Occipital lobe (tissue), 2 donors: ENCODE measurements around the gene CACNA1F. TPM values are rescaled to one million over a fixed set of nuclear protein-coding genes. Genes with fewer than 3 reads are reported as not detected.

Experiments used
- DNase-seq: peaks from one replicate; lab custom pipeline; 2025; lab: John Stamatoyannopoulos, UW
- total RNA-seq: library from RNA; depleted of rRNA; stranded (reverse); fragments of >200 nt; gene quantifications from one replicate; pipeline ENCODE4 v1.2.3, GENCODE V29; 2014

Gene CACNA1F
- total RNA-seq, 1 donor from 2014 or later, result not detected

DNA sequence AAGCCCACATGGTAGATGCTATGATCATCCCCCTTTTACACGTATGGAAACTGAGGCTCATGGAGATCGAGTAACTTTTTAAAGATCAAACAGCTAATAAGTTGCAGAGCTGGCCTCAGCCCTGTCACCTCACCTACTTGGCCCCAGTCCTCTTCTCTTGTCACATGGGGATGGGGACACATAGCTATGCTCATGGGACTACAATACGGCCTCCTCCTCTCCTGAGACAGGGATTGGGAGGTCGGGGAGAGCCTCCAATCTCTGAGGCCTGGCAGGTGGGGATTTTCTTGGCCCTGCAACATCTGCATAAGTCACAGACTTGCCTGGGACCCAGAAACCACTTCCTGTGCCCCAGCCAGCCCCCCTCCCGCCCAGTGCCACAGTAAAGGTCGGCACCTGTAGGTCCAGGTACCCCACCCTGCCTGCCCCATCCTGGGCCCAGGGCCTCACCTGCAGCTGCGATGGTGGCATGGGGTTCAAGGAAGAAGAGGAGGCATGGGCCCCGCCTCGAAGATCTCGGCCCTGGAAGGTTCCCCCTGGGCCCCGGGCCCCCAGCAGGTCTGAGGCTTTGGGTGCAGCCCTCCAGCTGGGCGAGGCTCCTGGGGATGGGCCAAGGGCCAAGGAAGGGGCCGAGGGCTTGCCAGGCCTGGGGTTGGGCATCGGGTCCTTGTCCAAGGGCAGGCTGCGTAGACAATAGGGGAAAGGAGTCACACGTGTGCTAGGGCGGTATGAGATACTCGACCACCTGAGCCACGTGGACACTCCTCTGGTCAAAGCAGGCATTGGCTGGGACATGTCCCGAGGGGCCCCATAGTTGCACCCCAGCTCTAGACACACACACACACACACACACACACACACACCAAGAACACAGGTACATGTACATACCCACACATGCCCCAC, 25.0 kb upstream of the CACNA1F start:
- no peak for DNase-seq

DNA sequence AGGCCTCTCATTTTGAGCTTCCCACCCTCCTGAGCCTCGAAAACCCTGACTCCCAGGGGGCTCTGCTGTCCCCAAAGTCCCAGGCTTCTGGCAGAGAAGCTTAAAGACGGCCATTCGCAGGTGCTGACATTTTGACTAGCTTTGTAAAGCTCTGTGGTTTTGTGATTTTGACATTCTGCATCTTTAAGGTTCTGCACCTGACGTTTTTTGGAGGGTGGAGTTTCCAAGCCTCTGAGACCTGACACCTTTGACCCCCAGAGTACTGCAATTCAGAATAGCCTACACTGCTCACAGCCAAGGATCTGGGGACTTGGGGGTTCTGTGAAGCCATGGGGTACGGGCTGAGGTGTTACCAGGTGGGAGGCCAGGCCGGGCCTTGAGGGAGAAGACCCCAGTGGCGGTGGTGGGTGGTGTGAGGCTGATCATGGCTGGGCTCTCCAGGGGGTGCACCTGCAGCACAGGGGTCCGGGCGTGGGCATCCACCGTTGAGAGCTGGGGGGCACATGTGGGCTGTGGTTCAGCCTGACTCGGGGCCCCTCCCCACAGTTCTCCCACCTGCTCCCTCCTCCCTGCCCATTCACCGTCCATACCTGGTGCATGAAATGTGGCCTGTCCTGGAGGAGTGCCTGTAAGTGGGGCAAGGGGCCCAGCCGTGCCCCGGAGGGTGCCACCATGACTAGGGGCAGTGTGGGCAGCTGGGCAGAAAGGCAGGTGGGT, 24.1 kb upstream of the CACNA1F start:
- no peak for DNase-seq

DNA sequence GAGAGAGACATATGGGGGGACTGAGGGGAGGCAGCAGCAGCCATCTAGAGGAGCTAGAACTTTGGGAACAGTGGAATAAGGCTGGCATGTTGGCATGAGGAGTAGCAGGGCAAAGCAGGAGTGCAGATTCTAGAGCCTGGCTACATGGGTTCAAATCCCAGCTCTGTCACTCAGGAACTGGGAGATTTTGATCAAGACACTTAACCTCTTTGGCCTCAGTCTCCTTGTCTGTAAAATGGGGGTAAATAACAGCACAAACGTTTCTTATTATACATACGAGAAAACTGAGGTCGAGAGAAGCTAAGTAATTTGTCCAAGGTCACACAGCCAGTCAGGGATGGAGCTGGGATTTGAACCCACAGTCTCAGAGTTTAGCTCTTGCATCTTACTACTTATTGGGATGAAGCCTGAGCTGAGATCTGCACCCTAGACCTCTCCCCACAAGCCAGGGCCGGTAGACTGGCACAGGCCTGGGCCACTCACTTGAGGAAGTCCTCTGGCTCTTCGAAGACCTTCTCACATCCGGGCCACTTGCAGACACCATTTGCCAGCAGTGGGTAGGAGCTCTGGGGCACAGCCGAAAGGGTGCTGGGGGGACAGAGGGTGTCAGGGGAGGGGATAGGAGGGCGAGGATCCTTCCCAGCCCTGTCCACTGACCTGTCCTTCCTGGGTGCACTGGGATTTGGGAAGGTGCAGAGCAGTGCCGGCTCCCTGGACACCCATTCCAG, 23.3 kb upstream of the CACNA1F start:
- no peak for DNase-seq

DNA sequence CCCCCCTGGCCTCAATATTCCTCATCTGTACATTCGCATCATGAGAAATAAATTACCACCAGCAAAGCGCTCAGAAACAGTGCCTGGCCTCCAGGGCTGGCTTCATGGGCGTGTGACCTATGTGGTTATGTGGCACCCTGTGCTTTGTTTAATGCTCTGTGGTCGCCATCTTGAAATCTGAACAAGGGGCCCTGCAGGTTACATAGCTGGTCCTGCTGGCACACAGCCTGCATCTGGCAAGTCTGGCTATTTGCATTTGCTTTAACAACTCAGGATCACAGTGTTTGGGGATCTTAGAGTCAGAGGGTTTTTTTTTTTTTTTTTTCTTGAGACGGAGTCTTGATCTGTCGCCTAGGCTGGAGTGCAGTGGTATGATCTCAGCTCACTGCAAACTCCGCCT, 21.5 kb upstream of the CACNA1F start:
- no peak for DNase-seq

DNA sequence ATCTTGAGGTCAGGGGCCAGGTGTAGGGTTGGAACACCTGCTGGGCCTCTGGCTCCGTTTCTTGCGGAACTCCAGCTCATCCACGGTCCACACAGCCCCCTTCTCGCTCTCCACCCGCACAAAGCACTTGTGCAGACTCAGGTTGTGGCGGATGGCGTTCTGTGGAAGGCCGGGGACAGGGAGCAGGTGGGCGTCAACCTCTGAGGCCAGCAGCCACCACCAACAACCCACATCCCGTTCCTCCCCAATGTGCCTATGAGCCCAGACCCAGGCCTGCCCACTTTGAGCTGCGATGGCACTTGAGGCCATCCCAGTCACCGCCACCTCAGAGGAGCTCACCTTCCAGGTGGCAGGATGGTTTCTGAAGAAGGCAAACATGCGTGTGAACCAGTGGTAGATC, 18.2 kb upstream of the CACNA1F start:
- DNase-seq, result no peak

DNA sequence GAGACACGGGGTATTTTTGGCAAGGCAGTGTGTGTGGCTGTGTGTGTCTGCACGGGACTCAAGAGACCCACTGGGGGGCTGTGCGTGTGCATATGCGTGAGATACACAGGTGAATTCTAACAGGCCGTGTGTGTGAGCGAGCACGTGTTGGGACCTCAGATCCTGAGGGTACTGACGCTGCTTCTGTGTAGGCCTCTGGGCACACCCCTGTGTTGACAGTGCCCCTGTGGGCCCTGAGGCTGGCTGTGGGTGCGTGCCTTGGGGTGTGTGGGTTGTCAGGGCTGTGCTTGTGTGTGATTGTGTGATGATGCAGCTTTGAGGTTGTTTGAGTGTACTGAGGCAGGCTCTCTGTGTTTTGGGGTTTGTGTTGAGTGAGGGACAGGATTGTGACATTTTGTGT, 17.4 kb upstream of the CACNA1F start:
- DNase-seq, result no peak

DNA sequence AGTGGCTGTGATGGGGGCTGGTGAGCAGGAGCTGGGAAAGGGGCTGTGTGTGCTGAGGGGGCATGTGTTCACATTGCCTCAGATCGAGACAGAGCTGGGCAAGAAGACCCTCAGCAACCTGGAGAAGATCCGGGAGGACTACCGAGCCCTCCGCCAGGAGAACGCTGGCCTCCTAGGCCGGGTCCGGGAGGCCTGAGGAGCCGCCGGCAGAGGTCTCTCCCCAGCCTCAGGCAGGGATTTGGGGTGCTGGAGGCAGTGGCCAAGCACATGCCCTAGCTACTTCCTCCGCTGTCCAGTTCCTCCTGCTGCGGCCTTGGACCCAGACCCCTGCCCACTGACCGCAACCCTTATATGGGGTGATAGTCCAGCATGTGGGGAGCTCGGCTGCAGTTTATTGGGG, 16.9 kb upstream of the CACNA1F start:
- no peak for DNase-seq

DNA sequence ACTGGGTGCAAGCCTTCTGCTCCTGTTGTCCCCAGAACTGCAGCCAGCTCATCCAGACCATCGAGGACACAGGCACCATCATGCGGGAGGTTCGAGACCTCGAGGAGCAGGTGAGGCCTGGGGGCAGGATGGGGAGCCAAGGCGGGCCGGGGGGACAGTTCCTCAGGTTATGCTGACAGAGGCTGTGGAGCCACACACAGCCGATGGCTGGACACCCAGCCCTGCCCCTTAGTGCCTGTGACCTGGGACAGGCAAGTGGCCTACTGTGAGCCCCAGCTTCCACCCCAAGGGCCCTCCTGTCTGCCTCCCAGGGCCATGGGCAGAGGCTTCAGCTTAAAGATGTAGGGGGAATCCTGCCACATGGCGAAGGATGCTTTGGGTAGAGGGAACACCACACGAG, 16.5 kb upstream of the CACNA1F start:
- DNase-seq, result no peak

DNA sequence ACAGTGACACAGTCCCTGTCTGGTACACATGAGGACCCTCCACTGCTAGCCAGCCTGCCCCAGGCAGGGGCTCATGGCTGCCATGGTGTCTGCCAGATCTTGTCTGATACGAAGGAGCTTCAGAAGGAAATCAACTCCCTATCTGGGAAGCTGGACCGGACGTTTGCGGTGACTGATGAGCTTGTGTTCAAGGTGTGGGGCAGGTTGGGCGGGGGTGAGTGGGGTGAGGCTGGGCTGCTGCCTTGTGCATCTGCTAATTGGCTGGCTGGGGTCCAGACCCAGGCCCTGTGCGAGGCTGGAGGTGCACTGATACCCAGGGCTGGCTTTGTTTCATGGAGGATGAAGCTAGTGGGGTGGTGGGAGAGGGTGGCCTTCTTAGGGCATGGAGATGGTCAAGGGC, 15.9 kb upstream of the CACNA1F start:
- no peak for DNase-seq

DNA sequence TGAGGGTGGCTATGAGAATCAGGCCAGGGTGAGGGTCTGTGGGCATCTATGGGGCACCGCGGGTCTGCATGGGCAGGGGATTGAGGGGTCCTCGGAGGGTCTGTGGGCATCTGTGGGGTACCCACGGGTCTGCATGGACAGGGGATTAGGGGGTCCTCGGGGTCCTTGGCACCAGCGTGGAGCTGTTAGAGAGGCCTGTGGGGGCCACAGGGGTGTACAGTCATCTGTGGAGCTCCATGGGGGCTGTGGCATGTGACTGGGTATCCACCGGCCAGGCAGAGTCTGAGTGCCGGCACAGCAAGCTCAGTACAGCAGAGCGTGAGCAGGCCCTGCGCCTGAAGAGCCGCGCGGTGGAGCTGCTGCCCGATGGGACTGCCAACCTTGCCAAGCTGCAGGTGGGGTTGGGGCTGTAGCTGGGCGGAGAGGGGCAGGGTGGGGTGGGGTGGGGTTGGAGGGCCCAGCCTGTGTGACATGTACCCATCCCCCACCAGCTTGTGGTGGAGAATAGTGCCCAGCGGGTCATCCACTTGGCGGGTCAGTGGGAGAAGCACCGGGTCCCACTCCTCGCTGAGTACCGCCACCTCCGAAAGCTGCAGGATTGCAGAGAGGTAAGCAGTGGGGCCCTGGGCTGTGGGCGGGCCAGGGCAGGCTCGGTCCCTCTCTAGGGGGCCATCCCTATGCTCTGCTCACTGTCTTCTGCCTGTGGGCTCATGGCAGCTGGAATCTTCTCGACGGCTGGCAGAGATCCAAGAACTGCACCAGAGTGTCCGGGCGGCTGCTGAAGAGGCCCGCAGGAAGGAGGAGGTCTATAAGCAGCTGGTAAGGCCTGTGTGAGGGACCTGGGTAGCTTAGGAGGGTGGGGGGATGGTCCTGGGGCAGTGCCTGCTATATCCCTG, 15.0 kb upstream of the CACNA1F start:
- DNase-seq, result no peak

DNA sequence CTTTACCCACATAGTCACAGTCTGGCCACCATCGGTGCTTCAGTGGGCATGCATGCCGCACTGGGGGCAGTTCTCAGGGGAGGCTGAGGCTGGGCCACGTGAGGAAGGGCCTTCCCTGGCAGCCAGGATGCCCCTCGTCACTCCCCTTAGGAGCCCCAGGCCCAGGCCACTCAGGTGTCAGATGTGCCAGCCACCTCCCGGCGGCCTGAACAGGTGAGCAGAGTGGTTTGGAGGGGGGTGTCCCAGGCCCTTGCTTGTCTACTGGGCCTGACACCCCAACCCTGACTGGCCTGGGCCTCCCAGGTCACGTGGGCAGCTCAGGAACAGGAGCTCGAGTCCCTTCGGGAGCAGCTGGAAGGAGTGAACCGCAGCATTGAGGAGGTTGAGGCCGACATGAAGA, 14.2 kb upstream of the CACNA1F start:
- DNase-seq, result no peak

DNA sequence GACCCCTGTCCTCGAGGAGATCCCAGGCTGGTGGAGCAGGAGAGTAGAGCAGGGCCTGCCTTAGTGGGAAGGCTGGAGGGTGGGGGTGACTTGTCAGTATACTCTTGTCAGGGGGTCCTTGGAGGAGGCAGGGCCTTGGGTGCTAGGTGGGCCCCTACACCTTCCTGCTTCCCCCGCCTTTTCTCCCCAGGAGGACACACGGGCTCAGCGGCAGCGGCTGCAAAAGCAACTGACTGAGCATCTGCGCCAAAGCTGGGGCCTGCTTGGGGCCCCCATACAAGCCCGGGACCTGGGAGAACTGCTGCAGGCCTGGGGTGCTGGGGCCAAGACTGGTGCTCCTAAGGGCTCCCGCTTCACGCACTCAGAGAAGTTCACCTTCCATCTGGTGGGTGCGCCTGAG, 13.4 kb upstream of the CACNA1F start:
- no peak for DNase-seq

DNA sequence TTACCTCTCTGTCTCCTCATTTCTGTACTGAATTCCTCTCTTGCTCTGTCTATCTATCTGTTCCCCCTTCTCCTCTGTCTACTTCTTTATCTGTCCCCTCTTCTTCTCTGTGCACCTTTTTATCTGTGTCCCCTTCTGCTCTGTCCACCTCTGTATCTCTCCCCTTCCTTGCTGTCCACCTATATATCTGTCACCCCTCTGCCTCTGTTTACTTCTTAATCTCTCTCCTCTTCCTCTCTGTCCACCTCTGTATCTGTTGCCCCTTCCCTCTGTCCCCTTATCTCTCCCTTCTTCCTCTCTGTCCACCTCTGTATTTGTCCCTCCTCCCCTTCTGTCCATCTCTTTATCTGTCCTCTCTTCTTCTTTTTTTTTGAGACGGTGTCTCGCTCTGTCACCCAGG, 11.1 kb upstream of the CACNA1F start:
- DNase-seq, result no peak

DNA sequence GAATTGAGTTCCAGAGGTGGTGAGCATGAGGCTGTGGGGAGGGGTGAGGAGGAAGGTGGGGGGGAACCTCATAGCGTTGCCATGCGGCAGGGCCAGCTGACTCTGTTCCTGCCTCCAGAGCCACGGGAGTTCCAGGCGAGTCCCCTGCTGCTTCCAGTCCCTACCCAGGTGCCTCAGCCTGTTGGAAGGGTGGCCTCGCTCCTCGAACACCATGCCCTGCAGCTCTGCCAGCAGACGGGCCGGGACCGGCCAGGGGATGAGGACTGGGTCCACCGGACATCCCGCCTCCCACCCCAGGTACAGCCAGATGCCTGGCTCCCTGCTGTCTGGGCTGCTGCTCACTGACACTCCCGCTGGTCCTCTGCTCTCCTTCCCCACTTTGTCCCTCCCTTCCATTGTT, 10.0 kb upstream of the CACNA1F start:
- no peak for DNase-seq

DNA sequence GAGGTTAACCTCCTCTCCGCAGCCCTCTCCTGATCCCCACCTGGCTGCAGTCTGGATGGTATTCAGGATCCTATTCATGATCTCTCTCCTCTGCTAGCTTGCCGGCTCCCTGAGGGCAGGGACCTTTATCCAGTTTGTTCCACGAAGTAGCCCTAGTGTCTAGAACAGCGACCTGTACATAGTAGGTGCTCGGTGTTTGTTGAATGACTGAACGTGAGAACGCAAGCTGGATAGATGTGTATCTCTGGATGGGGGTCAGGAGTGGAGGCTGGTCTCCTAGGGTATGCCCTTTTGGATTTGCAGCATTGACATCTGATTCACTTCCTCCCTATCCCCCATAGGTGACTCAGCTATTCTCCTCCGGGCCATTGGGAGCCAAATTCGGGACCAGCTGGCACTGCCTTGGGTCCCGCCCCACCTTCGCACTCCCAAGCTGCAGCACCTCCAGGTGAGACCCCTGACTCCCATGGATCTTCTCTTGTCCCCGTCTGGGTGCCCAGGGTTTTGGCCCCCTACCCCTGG, 9.5 kb upstream of the CACNA1F start:
- DNase-seq, result no peak

DNA sequence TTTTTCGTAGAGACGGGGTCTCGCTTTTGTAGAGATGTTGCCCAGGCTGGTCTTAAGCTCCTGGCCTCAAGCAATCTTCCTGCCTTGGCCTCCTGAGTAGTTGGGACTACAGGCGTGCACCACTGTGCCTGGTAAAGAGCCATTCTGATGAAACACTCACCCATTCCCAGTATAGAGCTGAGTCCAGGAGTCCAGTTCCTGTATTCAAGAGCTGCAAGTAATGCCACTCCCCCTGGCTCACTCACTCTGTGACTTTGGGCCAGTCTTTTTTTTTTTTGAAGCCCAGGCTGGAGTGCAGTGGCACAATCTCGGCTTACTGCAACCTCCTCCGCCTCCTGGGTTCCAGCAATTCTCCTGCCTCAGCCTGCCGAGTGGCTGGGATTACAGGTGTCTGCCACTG, 5.6 kb upstream of the CACNA1F start:
- no peak for DNase-seq

DNA sequence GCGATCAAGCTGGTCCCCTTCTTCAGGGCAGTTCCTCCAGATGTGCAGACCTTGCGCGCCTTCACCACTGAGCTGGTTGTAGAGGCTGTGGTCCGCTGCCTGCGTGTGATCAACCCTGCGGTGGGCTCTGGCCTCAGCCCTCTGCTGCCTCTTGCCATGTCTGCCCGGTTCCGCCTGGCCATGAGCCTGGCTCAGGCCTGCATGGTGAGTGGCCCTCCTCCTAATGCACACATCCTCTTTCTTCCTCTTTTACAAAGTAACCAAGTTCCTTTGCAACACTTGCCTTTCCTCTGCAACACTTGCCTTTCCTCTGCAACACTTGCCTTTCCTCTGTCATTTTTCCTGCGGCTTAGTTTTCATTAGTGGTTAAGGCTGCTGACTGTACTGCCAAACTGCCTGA, 3.9 kb upstream of the CACNA1F start:
- DNase-seq, result no peak

DNA sequence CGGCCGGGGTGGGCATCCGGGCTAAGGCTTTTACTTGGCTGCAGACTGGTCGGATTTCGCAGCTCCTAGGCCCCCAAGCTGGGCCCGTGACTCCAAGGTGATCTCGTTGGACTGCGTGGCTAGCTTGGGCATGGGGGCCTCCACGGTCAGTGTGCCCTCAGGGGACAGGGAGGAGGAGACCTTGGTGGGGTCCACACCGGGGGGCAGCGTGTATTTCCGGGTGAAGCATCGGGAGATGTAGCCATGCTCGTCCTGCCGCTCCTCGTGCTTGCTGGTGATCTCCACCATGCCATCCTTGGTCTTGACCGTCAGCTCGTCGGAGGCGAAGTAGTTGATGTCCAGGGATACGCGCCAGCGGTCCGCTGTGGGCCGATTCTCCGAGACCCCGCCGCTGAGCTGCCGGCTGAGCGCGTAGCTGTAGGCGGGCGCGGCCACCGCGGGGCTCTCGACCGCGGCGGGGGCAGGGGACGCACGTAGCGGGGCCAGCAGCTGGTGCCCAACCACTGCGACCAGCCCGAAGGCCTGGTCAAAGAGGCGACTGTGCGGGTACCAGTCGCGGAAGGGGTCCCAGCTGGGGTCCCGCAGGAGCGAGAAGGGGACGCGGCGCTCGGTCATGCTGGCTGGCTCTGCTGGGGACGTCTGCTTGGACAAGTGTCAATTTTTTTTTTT, 881 bp upstream of the CACNA1F start:
- no peak for DNase-seq

DNA sequence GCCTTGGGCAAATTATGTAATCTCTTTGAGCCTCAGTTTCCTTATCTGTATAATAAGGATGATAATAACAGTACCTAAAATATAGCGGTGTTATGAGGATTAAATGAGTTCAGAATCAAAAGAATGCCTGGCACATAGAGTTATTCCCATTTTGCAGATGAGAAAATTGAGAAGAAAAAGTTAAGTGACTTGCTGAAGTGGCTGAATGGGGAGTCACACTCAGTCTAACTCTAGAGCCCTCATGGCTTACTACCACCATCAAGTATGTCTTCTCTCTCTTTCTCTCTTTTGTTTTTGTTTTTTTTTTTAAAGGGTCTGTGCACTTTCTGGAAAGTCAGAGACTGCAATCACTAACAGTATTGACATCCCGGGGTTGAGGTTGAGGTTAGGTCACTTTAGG, 615 bp downstream of the CACNA1F start:
- DNase-seq, result no peak

DNA sequence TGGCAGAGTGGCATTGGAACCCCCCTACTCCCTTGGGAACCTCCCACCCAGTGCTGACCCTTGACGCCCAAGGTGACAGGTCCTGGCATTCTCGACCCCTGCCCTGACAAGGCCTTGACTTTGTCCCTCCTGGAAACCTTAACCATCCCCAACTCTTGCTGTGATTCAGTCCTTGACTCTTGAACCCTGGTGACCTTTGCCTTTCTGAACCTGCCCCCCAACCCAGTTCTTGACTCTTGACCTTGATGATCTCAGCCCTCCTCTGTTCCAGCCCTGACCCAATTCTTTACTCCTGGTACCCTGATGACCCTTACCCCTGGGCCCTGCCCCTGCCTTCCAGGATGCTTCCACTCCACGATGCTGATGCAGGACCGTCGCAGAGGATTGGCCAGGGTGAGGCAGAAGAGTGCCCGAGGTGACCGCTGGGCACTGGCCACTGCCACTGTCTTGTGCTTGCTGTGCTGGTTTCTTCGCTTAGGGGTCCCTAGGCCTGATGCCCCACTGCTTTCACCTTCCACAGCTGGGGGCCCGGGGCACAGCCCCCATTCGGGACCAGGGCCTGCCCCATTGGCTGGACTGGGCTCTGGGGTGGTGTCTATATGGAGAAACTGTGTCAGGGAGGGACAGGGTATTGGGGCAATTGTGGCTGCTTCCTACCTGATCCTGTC, 1.7 kb downstream of the CACNA1F start:
- no peak for DNase-seq
